GM21825 (cell line): ENCODE data around the gene ALKBH1.
"Not testable (repeated sequence)": the region's sequence is repeated elsewhere in the genome, so short reads cannot be mapped to it uniquely, and the experiment has no call there.

ENCODE experiments used
- ATAC-seq: cut with Tn5 transposase; IDR thresholded peaks from one replicate; pipeline ENCODE4 v1.9.1; 2021; ENCODE audit warnings: mild to moderate bottlenecking, moderate library complexity; ENCODE audit not compliant: unreplicated experiment

ALKBH1 gene

DNA sequence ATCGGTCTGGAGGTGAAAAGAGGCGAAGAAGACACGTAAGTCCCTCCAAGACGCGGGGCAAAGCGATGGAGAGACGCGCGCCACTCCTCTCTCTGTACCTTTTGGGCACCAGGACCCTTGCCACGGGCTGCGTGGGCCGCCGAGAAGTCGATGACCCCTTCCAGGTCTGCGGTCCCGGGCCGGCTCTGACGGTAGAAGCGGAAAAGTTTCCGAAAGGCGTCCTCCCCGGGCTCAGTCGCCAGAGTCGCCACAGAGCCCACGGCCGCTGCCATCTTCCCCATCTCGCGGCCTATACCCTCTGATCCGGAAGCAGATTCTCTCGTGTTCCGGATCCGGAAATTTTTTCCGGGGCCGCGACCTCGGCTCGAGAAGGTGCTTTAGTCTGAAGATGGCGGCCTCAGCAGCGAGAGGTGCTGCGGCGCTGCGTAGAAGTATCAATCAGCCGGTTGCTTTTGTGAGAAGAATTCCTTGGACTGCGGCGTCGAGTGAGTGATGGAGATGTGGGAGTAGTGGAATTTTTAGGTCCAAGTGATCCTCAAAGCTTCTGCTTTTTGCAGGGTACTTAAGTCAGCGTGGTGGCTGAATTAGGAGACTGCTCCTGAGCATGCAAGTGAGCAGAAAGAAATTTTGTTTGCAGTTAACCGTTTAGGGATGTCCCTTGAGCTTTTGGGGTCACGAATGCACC, at the start of gene ALKBH1, which contains the start of gene SLIRP:
Gene ALKBH1, minus strand, starts transcription at position 300 of the 685 bp plus-strand sequence. Its CDS starts 19 bp downstream, at position 281.
Gene SLIRP, plus strand, starts transcription at position 380 of the 685 bp plus-strand sequence. Its CDS starts 9 bp downstream, at position 389.
- ATAC-seq = peak; percentile 95

- ATAC-seq = no peak
Observed at GRCh38 chr14:77752799-77753516, 45.1 kb upstream of the ALKBH1 start.

DNA sequence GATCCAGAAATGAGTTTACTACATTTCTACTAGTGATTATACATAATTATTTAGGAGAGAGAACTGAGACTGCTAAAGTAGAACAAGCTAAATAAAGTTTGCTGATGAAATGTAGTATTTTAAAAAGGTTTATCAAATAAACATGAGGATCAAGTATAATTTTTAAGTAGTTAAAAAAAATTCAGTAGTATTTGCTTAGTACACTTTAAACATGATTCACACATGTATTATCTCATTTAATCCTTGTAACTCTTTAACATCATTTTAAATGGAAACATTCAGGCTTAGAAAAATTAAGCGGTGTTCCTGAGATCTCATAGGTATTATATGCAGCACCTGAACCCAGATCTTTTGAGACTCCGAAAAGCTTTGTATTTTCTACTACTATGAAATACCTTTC, 44.4 kb upstream of the ALKBH1 start:
- no peak for ATAC-seq

GRCh38 chr14:77747425-77747824, 39.6 kb upstream of the ALKBH1 start:
- not testable (repeated sequence) for ATAC-seq

DNA sequence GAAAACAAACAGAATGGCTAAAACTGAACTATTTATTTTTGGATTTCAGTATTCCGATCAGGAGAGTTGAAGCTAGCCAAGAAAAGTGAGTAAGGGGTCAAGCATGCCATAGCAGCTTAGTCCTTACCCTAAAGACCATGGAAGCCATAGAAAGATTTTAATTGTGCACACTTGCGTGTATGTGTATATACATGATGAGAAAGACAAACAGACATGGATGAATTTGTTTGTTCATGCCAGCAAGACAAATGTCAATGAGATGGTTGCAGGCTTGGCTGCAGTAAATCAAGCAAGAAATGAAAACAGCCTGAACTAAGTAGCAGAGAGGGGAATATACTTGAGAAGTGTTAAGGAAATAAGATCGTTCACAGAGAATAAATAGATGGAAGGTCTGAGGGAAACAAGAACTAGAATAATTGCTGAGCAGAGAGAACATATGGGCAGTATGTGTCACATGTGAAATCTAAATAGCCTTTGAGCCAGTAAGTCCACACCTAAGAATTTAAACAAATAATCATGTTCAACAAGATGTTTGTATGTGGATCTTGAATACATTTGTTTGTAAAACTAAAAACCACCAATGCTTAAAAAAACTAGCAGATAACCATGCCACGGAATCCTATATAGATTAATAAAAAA, 38.4 kb upstream of the ALKBH1 start:
- ATAC-seq = no peak

DNA sequence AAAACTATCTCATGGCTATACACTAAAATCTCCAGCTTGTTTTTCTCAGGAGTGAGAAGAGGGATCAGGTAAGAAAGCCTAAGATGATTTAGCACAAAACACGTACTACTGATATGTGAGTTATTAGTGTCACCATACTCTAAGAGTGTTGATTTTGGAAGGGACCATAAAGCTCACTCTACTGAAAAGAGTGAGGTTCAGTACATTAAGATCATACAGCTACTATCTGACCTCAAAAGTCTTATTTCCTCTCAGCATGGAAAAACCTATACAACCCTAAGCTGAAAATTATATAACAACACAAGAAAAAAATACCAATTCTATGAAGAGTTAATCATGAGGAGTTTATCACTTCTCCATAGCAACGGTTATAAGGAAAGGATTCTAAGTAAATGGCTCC, 33.6 kb upstream of the ALKBH1 start:
- no peak for ATAC-seq

- no peak for ATAC-seq
Observed at GRCh38 chr14:77738559-77739250, 30.9 kb upstream of the ALKBH1 start.

- no peak for ATAC-seq
Observed at GRCh38 chr14:77730976-77731497, 23.2 kb upstream of the ALKBH1 start.

DNA sequence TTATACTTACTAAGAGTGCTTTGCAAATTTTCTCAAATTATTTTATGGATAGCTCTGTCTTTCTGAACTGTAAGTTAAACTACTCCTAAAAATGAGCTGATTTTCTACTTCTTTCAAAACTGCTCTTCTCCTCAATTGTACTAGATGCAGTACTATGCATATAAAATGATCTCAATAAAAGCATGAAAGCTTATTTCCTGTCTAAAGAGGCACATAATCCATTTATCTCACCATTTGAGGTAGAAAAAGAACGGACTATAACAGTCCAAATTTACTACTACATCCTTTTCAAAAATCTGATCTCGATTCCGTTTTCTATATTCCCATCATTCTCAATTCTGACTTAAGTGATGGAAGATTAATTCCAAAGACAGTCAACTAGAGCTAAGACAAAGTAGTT, 14.5 kb upstream of the ALKBH1 start:
- no peak for ATAC-seq

DNA sequence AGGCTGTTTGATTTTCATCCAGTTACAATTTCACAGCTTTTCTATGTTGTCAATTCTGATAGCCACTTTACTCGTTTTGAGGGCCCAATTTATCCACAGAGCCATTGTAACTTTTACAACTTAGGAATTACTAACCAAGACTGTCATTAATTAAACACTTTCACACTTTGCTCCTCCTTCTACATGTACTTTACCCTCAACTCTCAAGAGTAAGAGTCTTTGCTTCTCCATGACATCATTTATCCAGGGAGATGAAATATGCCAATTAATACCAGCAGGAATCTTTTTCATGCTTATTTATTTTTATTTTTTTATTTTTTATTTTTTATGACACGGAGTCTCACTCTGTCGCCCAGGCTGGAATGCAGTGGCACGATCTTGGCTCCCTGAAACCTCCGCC, 13.6 kb upstream of the ALKBH1 start:
- ATAC-seq = no peak

- no peak for ATAC-seq
Observed at GRCh38 chr14:77717608-77718305, 9.9 kb upstream of the ALKBH1 start.

GRCh38 chr14:77714926-77715325, 7.1 kb upstream of the ALKBH1 start:
- ATAC-seq = no peak

DNA sequence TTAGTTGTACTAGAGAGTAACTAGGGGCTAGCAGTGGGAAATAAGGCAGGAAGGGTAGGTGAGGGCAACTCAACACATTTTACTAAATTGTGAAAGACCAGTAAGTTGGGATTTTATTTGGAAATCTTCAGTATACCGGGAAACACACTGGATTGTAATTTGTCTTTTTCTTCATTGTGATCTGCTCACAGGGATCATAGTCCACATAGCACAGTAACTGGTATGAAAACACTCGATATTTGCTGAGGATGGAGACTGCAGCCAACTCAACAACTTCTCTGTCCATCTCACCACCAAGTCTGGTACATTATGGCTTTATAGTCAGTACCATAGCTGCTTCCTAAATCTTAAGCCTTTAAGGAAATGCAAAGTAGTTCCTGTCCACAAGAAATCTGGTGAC, 2.5 kb upstream of the ALKBH1 start:
- ATAC-seq = no peak

GRCh38 chr14:77709412-77709811, 1.6 kb upstream of the ALKBH1 start:
- ATAC-seq = no peak

GRCh38 chr14:77708749-77709148, 926 bp upstream of the ALKBH1 start:
- no peak for ATAC-seq

GRCh38 chr14:77707355-77707723, 484 bp downstream of the ALKBH1 start:
- peak; percentile 16 for ATAC-seq

DNA sequence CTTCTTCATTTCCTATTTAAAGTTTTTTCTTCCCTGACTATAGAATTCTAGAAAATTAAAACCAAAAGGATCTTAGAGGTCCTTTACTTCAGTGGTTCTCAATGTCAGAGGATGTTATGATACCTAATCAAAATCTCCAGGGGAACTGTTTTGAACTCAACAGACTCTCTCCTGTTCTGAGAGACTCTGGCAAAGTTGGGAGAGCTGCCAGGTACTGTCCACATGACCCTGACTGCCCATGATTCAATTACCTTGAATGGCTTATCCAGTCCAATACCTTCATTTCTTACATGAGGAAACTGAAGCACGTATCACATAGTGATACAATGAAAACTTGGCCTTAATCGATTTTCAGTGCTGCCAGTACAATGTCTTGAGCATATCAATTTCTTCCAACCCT, 16.6 kb downstream of the ALKBH1 start:
- ATAC-seq = no peak

DNA sequence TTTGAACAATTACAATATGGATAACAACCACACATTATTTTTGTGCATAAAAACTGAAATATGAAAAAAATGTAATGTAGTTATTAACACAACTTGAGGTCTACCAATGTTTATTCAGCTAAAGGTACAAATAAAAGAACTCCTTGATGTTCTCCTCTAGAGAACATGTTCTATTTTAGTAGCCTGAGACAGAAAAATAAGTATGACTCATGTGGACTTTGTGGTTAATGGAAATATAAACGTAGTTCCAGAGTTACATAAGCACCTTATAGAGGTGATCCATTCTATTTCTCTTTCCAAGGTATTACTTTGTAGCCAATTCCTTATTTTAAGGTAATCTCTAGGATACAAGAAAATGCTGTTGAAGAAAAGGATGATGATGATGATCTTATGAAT, 25.7 kb downstream of the ALKBH1 start:
- ATAC-seq = no peak

GRCh38 chr14:77681196-77682157, 26.3 kb downstream of the ALKBH1 start:
- no peak for ATAC-seq
